PFSK-1 (cell line): ENCODE data around the gene SH2D4B.

ENCODE experiments used
- FOXP2 ChIP-seq: optimal IDR thresholded peaks from 2 replicates; pipeline ENCODE3; 2011; ENCODE audit warnings: borderline replicate concordance, control low read depth, inconsistent platforms; ENCODE audit not compliant: insufficient read depth; ENCODE audit errors: extremely low read length, extremely low read depth
- POLR2AphosphoS5 ChIP-seq: IDR thresholded peaks from 2 replicates; pipeline ENCODE4 v1.6.1; 2012; ENCODE audit warnings: low read depth, mild to moderate bottlenecking, control low read depth, low read length, moderate library complexity
- SIN3A ChIP-seq: IDR thresholded peaks from 2 replicates; pipeline ENCODE4 v1.6.1; 2012; ENCODE audit warnings: mild to moderate bottlenecking, low read length, moderate library complexity, borderline replicate concordance; ENCODE audit not compliant: insufficient read depth
- TAF1 ChIP-seq: IDR thresholded peaks from 2 replicates; pipeline ENCODE4 v1.6.1; 2012; ENCODE audit warnings: low read length, control low read depth, borderline replicate concordance; ENCODE audit not compliant: insufficient read depth

GRCh38 chr10:80655898-80656297, 118.2 kb downstream of the SH2D4B start:
- TF ChIP-seq POLR2AphosphoS5 (no peak), TAF1 (no peak), SIN3A (no peak), FOXP2 (no peak)
